H1 (cell line): ENCODE data around the gene C9orf40. TPM values are rescaled to one million over a fixed set of nuclear protein-coding genes. Genes with fewer than 3 reads are reported as not detected.

Experiments used
- CTCF ChIA-PET: fragments of 300-600 bp; sonication (Branson Sonifier 250); formaldehyde crosslinking; loops from one replicate; lab custom pipeline; 2021; ENCODE audit not compliant: partially characterized antibody; lab: Charles Lee
- POLR2A ChIA-PET: fragments of 300-600 bp; sonication (Branson Sonifier 250); formaldehyde crosslinking; loops from one replicate; lab custom pipeline; 2021; ENCODE audit warnings: inconsistent platforms; ENCODE audit not compliant: partially characterized antibody; lab: Charles Lee
- DNase-seq, 2 experiments: peaks; one replicate each; pipeline versions ENCODE4 v3.0.0 to v3.0.0-alpha.2; 2010 to 2022; ENCODE audit warnings: low spot score in 2 of 2, low read depth in 1 of 2, mixed read lengths in 1 of 2
- FAIRE-seq: peaks from 2 replicates; lab custom pipeline; 2011; peaks lifted over from hg19 to GRCh38; lab: Jason Lieb, UNC
- H2AFZ ChIP-seq: 2 replicates; pipeline ENCODE4 v1.8.1; 2012; ENCODE audit warnings: low read length, inconsistent platforms
- H2AK5ac ChIP-seq: 2 replicates; pipeline ENCODE4 v1.6.1; 2013; ENCODE audit warnings: low read depth, low read length
- H2BK120ac ChIP-seq: replicated peaks from 2 replicates; pipeline ENCODE3; 2013; ENCODE audit warnings: low read depth, low read length, inconsistent platforms
- H2BK12ac ChIP-seq: 2 replicates; pipeline ENCODE4 v1.6.1; 2013; ENCODE audit warnings: low read depth, low read length
- H2BK15ac ChIP-seq: 2 replicates; pipeline ENCODE4 v1.6.1; 2013; ENCODE audit warnings: low read length
- H2BK20ac ChIP-seq: 2 replicates; pipeline ENCODE4 v1.6.1; 2013; ENCODE audit warnings: low read length
- H2BK5ac ChIP-seq: 2 replicates; pipeline ENCODE4 v1.6.1; 2013; ENCODE audit warnings: low read depth, low read length
- H3K14ac ChIP-seq: 2 replicates; pipeline ENCODE4 v1.6.1; 2013; ENCODE audit warnings: inconsistent platforms; ENCODE audit not compliant: insufficient read length
- H3K18ac ChIP-seq: 2 replicates; pipeline ENCODE4 v1.6.1; 2013; ENCODE audit warnings: low read length; ENCODE audit errors: extremely low read depth
- H3K23ac ChIP-seq: 2 replicates; pipeline ENCODE4 v1.6.1; 2013; ENCODE audit warnings: inconsistent platforms; ENCODE audit not compliant: insufficient read length
- H3K23me2 ChIP-seq: 2 replicates; pipeline ENCODE4 v1.6.1; 2013; ENCODE audit warnings: low read depth, low read length
- H3K27ac ChIP-seq: 2 replicates; pipeline ENCODE4 v1.6.1; 2011; ENCODE audit warnings: low read depth, low read length, inconsistent platforms
- H3K27me3 ChIP-seq, 4 experiments: replicated peaks in 1 of 4; 1 replicate in 1 of 4; 2 replicates in 3 of 4; pipeline versions ENCODE4 v1.6.1 to v1.8.1; 2011 to 2013; ENCODE audit warnings: low read length in 3 of 4, mild to moderate bottlenecking in 3 of 4, inconsistent platforms in 2 of 4, mixed read lengths in 2 of 4, moderate library complexity in 1 of 4; ENCODE audit not compliant: control insufficient read depth in 3 of 4, insufficient read depth in 3 of 4; ENCODE audit errors: extremely low read depth in 1 of 4
- H3K36me3 ChIP-seq, 4 experiments: 2 replicates each; pipeline versions ENCODE4 v1.6.1 to v1.8.1; 2011 to 2013; ENCODE audit warnings: mild to moderate bottlenecking in 4 of 4, low read length in 3 of 4, moderate library complexity in 2 of 4, control low read depth in 1 of 4, inconsistent platforms in 1 of 4; ENCODE audit not compliant: insufficient read depth in 4 of 4, control insufficient read depth in 2 of 4
- H3K4ac ChIP-seq: replicated peaks from 2 replicates; pipeline ENCODE3; 2013; ENCODE audit warnings: low read length, low read depth, mixed read lengths, inconsistent platforms; ENCODE audit not compliant: insufficient read length
- H3K4me1 ChIP-seq, 4 experiments: replicated peaks in 1 of 4; 1 replicate in 1 of 4; 2 replicates in 3 of 4; pipeline versions ENCODE4 v1.6.1 to v1.8.1; 2011 to 2013; ENCODE audit warnings: low read length in 3 of 4, inconsistent platforms in 2 of 4, mixed read lengths in 1 of 4; ENCODE audit not compliant: insufficient read depth in 4 of 4, control insufficient read depth in 3 of 4
- H3K4me2 ChIP-seq, 2 experiments: 2 replicates each; pipeline versions ENCODE4 v1.6.1 to v1.8.1; 2011 to 2013; ENCODE audit warnings: low read depth in 2 of 2, low read length in 2 of 2, control low read depth in 1 of 2, inconsistent platforms in 1 of 2, mild to moderate bottlenecking in 1 of 2; ENCODE audit not compliant: insufficient read depth in 1 of 2
- H3K4me3 ChIP-seq, 4 experiments: fragments of 200-600, 300-600 bp in 1 of 4; sonication (generic), shearing (Covaris generic), sonication (Bioruptor Twin) in 1 of 4; 2 replicates each; pipeline versions ENCODE4 v1.5.1 to v1.8.1; 2011 to 2016; ENCODE audit warnings: low read length in 4 of 4, low read depth in 3 of 4, control low read depth in 2 of 4, inconsistent platforms in 2 of 4, mild to moderate bottlenecking in 2 of 4, mixed read lengths in 1 of 4, moderate library complexity in 1 of 4; ENCODE audit not compliant: insufficient read depth in 2 of 4; ENCODE audit errors: extremely low read depth in 1 of 4
- H3K56ac ChIP-seq: replicated peaks from 2 replicates; pipeline ENCODE3; 2013; ENCODE audit warnings: low read depth, mild to moderate bottlenecking, mixed read lengths, low read length, inconsistent platforms; ENCODE audit not compliant: insufficient read length
- H3K79me1 ChIP-seq: 2 replicates; pipeline ENCODE4 v1.6.1; 2013; ENCODE audit warnings: low read depth, low read length, control low read depth
- H3K79me2 ChIP-seq, 2 experiments: 2 replicates each; pipeline versions ENCODE4 v1.6.1 to v1.8.1; 2012 to 2013; ENCODE audit warnings: low read length in 2 of 2, mild to moderate bottlenecking in 2 of 2, inconsistent platforms in 1 of 2; ENCODE audit not compliant: insufficient read depth in 2 of 2, control insufficient read depth in 1 of 2
- H3K9ac ChIP-seq, 4 experiments: replicated peaks in 1 of 4; 1 replicate in 1 of 4; 2 replicates in 3 of 4; pipeline versions ENCODE4 v1.6.1 to v1.8.1; 2011 to 2013; ENCODE audit warnings: low read depth in 3 of 4, low read length in 3 of 4, control low read depth in 2 of 4, mild to moderate bottlenecking in 2 of 4, moderate library complexity in 2 of 4, inconsistent platforms in 1 of 4; ENCODE audit errors: extremely low read depth in 1 of 4
- H3K9me3 ChIP-seq, 2 experiments: 2 replicates each; pipeline versions ENCODE4 v1.6.1 to v1.8.1; 2012 to 2013; ENCODE audit warnings: mild to moderate bottlenecking in 2 of 2, moderate library complexity in 2 of 2, control low read depth in 1 of 2, inconsistent platforms in 1 of 2, low read depth in 1 of 2, low read length in 1 of 2, mixed read lengths in 1 of 2; ENCODE audit not compliant: insufficient read depth in 2 of 2
- H4K20me1 ChIP-seq, 2 experiments: replicated peaks in 1 of 2; 2 replicates each; pipeline versions ENCODE3 to v1.8.1; 2011 to 2013; ENCODE audit warnings: inconsistent platforms in 2 of 2, low read length in 2 of 2, mild to moderate bottlenecking in 1 of 2; ENCODE audit not compliant: insufficient read depth in 2 of 2, control insufficient read depth in 1 of 2
- H4K5ac ChIP-seq: 2 replicates; pipeline ENCODE4 v1.6.1; 2013; ENCODE audit warnings: low read length, low read depth, mixed read lengths, inconsistent platforms; ENCODE audit not compliant: insufficient read length
- H4K8ac ChIP-seq: 2 replicates; pipeline ENCODE4 v1.8.0; 2013; ENCODE audit warnings: mild to moderate bottlenecking, moderate library complexity, low read length, inconsistent platforms; ENCODE audit not compliant: insufficient read depth; ENCODE audit errors: extremely low read depth
- H4K91ac ChIP-seq: replicated peaks from 2 replicates; pipeline ENCODE3; 2013; ENCODE audit warnings: low read length, mixed read lengths, inconsistent platforms; ENCODE audit not compliant: insufficient read length
- BCL11A ChIP-seq, 2 experiments: IDR thresholded peaks; one replicate each; pipeline ENCODE4 v1.6.1; 2011; ENCODE audit warnings: low read depth in 2 of 2, low read length in 2 of 2, mild to moderate bottlenecking in 2 of 2
- PHF8 ChIP-seq: fragments of 200-600 bp; sonication (generic); conservative IDR thresholded peaks from 2 replicates; pipeline ENCODE4 v1.7.1; 2012; ENCODE audit warnings: low read depth, mild to moderate bottlenecking, inconsistent platforms, low read length, moderate library complexity
- SP2 ChIP-seq: IDR thresholded peaks from 2 replicates; pipeline ENCODE4 v1.6.1; 2012; ENCODE audit warnings: mild to moderate bottlenecking, low read length, inconsistent platforms
- SP4 ChIP-seq: IDR thresholded peaks from 2 replicates; pipeline ENCODE4 v1.6.1; 2012; ENCODE audit warnings: low read length, inconsistent platforms
- TAF1 ChIP-seq: IDR thresholded peaks from 2 replicates; pipeline ENCODE4 v1.6.1; 2011; ENCODE audit warnings: mild to moderate bottlenecking, low read depth, low read length
- TBP ChIP-seq: IDR thresholded peaks from 2 replicates; pipeline ENCODE4 v1.6.1; 2011; ENCODE audit warnings: low read depth, low read length, improper control_type of control experiment
- WGBS, 2 experiments: shearing (Covaris generic) in 1 of 2; methylation state at CpG; one replicate each; pipeline versions ENCODE4 v1.1.6 to v1.1.7; 2013 to 2015; ENCODE audit warnings: low lambda C conversion rate in 2 of 2, mixed read lengths in 2 of 2, inconsistent platforms in 1 of 2, low coverage in 1 of 2, missing lambda C conversion rate in 1 of 2; ENCODE audit not compliant: insufficient replicate concordance in 2 of 2, insufficient coverage in 1 of 2, insufficient read length in 1 of 2; ENCODE audit errors: extremely low coverage in 1 of 2, missing lambda C conversion rate in 1 of 2; 5-methylcytosine and 5-hydroxymethylcytosine counted together
- polyA plus RNA-seq, 7 experiments: library from polyadenylated mRNA; depleted of rRNA in 3 of 7; stranded (reverse) in 5 of 7; unstranded in 2 of 7; fragments of >200 nt in 5 of 7; fragments of 200-250 nt in 2 of 7; gene quantifications; 1 replicate in 5 of 7; 2 replicates in 1 of 7; 4 replicates in 1 of 7; pipeline versions ENCODE4 v1.2.1 to v1.2.3, GENCODE V29; 2011 to 2013; ENCODE audit warnings: missing spikeins in 2 of 7, mixed read lengths in 2 of 7
- total RNA-seq: library from RNA; stranded (reverse); fragmentation: NEBNext Ultra II Directional; extraction: Animal tissue kit (Norgen Biotek cat#: 25700); gene quantifications from 2 replicates; pipeline ENCODE4 v1.2.1, GENCODE V29; 2021

C9orf40 gene
- total and polyA plus RNA-seq, 2 of the 8 experiments (the other 6 are each of a cell fraction or from before 2014, with no cell fraction given), result 3.6 to 11.2 TPM

DNA sequence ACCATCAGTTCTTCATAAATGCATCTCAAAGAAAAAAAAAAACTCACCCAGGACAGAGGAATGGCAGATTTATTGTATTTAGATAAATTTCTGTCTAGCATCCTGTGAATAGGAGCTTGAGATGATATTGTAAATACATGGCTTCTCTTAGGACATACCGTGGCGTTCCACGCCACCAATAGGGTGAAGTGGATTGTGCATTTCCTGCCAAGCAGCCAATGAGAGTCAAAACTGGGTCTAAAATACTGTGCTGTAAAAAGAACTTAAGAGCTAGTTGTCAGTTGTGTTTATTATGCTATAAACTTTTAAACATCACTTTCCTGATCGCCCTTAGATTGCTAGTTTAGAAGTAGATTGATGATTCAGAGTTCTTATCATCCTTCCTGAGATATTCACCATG is 44.0 kb downstream of the C9orf40 start:
- 98% methylated on average over 4 of the region's 4 CpGs; no CpG with 5 or more reads in 1 of the 2 experiments for WGBS, 2 experiments
- H2BK15ac ChIP-seq, result no peak overlapping the region
- H3K23me2 ChIP-seq, result no peaks in the 10 kb centered on the region
- H3K23ac ChIP-seq, result no peak overlapping the region
- H3K9me3 ChIP-seq, result no peaks in the 10 kb centered on the region
- FAIRE-seq (no peak), DNase-seq (no peak)
- CTCF ChIA-PET, result interaction anchor here (1.2 to 2.1 kb wide), 2 partner anchors 22 to 32 kb away, joined by 3 to 4 read pairs; no protein-coding TSS in a partner anchor
- no peaks in the 10 kb centered on the region for H3K79me1 ChIP-seq
- H4K5ac ChIP-seq, result no peak overlapping the region
- no peaks in the 10 kb centered on the region for H3K4me1 ChIP-seq
- H4K91ac ChIP-seq, result no peak overlapping the region
- no peak overlapping the region for H3K18ac ChIP-seq
- no peak overlapping the region for H3K27ac ChIP-seq
- H3K79me2 ChIP-seq, result no peaks in the 10 kb centered on the region
- no peak overlapping the region for H3K56ac ChIP-seq
- H3K14ac ChIP-seq, result no peak overlapping the region
- H4K20me1 ChIP-seq, result no peaks in the 10 kb centered on the region
- POLR2A ChIA-PET, result no interaction called here
- no peak overlapping the region for H4K8ac ChIP-seq
- no peak overlapping the region for H3K4ac ChIP-seq
- no peaks in the 10 kb centered on the region for H3K36me3 ChIP-seq
- H2AFZ ChIP-seq, result no peak overlapping the region
- H2BK120ac ChIP-seq, result no peak overlapping the region
- H3K4me2 ChIP-seq, result no peak overlapping the region
- no peak overlapping the region for H3K4me3 ChIP-seq
- no peak overlapping the region for H2AK5ac ChIP-seq
- no peak overlapping the region for H2BK5ac ChIP-seq
- H3K9ac ChIP-seq, result no peak overlapping the region
- H2BK20ac ChIP-seq, result no peak overlapping the region
- H2BK12ac ChIP-seq, result no peak overlapping the region
- no peaks in the 10 kb centered on the region for H3K27me3 ChIP-seq
- no peak for TF ChIP-seq TBP
- no peak for TF ChIP-seq TAF1
- no peak for TF ChIP-seq BCL11A (IDR thresholded peaks at IDR 0.05; ENCODE audit: low read depth in 2 of 2, low read length in 2 of 2)
- no peak for TF ChIP-seq SP4
- TF ChIP-seq PHF8, result no peak
- TF ChIP-seq SP2, result no peak
